ENCODE results near the gene NDUFA13.
"Not testable (repeated sequence)": the region's sequence is repeated elsewhere in the genome, so short reads cannot be mapped to it uniquely, and the experiment has no call there.

Gene NDUFA13

DNA sequence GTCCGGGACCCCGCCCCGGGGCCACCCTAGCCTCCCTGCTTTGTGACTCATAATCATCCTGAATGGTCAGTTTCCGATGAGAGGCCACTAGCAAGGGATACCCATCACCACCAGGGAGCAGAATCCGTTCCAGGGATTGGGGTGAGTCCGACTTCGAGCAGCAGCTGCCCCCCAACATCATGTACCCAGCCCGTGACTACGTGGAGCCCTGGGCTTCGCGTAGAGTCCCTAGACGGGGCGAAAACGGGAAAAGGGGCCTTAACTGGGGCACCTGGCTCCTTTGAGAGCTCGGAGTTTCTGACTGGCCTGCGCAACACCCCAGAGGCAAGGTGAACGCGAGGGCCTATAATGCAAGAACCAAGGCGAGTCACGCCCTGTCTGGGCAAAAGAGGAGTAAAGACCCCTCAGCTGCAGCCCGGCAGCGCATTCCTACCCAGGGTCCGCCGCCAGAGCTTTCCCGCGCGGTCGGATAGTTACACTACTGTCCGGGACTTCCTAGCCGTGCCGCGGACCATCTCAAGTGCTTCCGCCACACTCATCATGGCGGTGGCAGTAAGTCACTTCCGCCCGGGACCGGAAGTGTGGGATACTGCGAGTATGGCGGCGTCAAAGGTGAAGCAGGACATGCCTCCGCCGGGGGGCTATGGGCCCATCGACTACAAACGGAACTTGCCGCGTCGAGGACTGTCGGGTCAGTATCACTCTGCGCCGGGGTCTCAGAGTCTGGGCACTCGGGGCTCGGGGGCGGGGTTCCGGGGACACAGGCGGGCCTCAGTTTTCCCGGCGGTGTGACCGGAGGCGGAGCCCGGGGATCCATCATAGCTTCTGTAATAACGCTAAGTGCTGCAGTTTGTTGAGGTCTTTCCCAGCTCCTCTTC, at the start of gene NDUFA13:
Gene NDUFA13 (plus strand): TSS at position 584 of the 878 bp plus-strand sequence. CDS start 14 bp downstream, at position 598.
- peak; percentile 77 to 81 for DNase-seq

DNA sequence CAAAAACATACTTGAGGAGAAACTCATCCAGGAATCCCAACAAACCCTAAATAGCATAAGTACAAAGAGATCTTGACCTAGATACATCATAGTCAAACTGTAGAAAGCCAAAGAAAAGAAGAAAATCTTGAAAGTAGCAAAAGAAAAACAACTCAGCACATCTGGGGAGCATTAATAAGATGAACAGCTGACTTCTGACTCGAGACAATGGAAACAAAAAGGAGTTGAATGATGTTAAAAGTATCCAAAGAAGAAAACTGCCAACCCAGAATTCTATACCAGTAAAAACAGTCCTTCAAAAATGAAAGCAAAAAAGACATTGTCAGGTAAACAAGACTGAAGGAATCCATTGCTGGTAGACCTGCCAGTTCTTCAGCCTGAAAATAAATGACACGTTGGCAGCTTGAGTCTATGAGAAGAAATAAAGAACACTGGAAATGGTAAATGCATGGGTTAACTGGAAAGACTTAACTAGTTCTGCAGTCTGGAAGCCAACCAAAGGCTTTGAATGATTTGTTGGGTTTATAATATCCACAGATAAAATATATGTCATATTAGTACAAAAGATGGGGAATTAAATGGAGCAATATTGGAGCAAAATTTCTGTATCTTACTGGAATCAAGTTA, 47.5 kb upstream of the NDUFA13 start:
- no peak for DNase-seq

- DNase-seq: no peak
These were observed 45.4 kb upstream of the NDUFA13 start for GRCh38 chr19:19470579-19470978.

GRCh38 chr19:19471682-19472081, 44.3 kb upstream of the NDUFA13 start:
- DNase-seq: no peak

GRCh38 chr19:19472106-19472505, 43.9 kb upstream of the NDUFA13 start:
- DNase-seq: not testable (repeated sequence)

- DNase-seq: no peak
These were observed 40.8 kb upstream of the NDUFA13 start for GRCh38 chr19:19475015-19475765.

DNA sequence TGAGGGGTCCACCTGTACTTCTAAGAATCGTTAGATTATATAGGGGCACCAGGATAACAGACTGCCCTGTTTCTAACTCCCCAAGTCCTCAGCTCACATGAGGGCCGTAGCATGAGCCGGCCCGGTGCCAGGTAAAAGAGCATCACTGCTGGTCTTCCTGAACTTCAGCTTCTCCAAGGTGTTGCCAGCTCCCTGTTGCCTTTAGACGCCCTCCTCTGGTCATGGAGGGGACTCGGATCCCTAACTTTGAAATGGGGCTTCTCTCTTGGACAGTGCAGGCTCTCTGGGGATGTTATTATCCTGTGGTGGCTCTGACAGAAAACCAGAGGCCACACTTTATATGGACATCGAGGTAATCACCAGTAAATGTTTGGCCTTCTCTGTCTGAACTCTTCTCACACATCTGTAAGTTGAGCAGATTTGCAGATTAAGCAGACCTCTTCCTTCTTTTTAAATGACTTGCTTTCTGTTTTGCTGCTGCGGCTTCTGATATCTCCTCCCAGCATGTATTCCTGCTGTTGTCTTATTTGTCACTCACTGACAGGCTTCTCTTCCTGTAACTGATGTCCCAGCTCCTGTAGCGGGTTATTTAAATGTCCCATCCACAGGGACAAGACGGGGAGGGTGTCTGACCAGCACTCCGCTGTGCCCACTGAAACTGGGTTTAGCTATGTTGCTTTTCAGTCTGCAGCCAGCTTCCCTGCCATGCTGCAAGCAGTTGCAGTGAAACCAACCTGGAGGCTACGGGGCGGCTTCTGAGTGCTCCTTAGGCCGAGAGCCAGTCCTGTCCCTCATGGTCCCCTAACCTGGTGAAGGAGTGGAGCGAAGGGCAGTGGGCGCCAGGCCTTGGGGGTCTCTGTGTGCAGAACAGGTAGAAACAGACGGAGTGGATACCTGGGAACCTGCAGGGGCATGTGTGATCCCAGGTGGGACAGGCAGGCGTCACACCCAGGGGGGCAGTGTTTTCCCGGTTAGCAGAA, 39.9 kb upstream of the NDUFA13 start:
- no peak for DNase-seq

DNA sequence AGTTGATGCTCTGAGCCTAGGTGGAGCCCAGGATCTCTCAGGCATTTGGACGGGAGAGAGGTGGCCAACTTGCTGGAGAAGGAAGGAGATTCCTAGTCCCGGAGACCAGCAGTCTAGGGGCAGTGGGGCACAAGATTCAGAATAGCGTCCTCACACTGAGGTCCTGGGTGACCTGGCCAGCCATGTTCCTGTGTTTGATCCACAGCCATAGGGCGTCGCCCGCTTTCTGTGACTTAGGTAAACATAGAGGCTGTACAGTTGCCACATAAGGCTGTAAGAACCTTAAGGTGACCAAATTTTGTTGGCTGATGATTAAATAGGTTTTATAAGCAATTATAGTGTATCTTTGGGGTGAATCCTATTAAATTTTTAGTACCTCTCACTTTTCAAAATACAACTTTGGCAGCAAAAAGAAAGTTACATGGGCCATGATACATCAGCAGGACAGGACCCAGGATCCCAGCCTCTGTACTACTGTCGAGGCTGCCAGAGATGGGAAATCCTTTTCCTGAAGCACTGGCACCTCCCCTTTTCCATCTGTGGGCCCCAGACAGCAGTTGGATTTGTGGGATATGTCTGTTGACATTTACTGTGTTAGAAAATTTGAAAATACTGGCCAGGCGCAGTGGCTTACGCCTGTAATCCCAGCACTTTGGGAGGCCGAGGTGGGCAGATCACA, 38.2 kb upstream of the NDUFA13 start:
- DNase-seq: no peak

DNA sequence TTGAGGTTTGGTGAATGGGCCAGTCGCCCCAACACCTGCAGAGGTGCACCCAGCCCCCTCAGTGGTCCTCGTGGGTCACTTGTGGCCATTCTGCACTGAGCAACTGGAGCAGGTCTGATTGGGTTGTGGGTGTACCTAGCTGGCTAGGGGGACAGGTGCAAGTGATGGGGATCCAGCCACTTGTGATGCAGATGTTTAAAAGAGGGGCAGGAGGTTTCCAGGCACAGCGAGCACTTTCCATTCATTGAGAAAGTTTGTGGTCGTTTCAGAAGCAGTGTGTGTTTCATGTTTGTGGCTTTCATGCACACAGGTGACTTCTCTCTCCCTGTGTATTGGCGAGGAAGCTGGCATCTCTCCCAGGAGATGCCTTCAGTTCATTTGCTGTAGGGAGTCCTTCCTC, 35.3 kb upstream of the NDUFA13 start:
- no peak for DNase-seq

DNA sequence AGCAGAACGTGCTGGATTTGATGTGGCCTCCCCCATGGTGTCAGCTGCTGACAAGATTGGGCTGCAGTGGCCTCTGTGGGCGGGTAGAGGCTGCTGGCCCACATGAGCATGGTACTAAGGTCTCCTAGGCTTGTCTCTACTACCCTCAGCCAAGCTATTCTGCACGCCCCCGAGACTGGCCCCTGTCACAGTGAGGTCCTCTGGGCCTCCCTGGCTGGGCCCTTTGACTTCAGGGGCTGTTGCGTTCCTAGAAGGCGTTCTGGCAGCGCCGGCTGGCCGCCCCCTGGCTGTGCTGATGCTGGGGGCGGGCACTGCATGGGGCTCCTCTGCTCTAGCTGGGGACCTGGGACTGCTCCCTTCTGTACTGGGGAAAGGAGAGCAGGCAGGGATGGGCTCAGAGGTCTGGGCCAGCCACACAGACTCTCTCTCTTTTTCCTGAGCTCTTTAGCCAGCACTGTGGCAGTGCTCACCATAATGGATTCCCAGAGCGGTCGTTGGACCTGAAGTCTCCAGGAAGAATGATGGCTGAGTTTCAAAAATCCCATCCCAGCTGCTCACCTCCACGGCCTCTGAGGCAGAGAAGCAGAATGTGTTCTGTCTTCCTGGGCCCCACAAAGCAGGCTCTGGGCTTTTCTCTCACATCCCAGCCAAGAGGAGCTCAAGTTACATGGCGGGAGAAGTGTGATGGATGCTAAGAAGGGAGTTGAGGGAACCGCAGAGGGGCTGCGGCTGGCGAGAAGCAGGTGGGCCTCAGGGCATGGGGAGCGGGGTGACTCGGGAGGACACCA, 33.0 kb upstream of the NDUFA13 start:
- no peak for DNase-seq

DNA sequence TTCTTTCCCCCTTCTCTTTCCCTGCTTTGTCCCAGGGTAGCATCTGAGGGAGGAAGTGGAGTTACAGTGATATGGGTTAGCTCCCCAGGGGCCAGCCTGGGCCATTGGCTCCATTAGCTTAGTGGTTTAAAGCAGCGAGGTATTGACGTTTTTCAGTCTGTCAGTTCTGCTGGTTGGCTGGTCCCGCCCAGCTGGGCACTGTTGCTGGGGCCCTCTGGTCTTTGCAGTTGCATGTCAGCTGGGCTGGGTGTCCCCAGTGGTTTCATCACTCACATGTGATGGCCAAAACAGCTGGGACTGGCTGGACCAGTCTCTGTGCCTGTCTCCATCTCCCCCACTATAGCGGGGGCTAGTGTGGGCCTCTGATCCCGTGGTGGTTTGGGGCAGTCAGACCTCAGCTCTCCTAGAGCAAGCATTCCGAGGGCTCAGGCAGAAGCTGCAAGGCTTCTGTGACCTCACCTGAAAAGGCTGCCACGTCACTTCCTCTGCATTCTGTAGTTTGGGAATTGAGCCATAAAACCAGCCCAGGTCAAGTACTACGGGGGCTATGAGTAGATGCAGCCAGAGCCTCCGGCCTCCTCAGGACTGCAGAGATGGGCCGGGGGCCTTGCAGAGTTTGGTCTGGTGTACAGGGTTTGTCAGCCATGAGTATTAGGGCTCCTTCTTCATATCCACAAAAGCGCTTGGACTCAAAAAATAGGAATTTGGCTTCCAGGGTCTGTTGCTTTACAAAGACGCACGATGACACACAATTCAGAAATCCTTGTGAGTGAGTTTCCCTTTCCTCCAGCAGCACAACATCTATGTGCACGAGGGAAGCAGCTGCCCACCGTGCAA, 30.6 kb upstream of the NDUFA13 start:
- no peak for DNase-seq

GRCh38 chr19:19485998-19486290, 30.1 kb upstream of the NDUFA13 start:
- no peak for DNase-seq

DNA sequence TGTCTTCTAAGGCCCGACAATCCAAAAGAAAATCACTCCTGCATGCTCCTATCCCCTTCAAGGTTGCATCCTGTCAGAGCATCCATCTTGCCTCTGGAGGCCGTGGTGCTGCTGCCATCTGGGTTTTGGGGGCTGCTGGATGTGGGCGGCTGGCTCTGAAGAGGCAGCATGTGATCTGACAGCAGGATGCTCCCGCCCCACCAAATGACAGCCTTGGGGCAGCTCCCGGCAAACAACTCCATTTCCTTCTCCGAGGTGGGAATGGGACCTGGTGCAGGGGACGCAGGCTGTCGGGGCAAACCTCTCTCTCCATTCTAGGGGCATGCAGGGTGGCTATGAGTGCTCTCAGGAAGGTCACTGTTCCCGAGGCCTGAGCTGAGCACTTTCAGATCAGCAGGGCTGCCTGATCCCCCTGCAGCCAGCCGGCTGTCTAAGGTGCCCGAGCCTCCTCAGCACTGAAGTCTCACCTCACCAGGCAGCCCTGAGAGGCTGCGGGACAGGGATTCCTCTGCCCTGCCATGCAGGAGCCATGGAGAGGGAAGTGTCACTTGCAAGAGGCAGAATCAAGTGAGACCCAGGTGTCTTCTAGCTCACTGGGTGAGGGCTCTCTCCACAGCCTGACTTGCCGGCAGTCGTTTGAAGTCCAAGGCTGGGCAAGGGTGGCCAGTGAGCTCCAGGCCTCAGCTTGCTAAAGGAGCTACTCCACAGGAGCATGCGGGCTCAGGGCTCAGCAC, 29.5 kb upstream of the NDUFA13 start:
- no peak for DNase-seq

DNA sequence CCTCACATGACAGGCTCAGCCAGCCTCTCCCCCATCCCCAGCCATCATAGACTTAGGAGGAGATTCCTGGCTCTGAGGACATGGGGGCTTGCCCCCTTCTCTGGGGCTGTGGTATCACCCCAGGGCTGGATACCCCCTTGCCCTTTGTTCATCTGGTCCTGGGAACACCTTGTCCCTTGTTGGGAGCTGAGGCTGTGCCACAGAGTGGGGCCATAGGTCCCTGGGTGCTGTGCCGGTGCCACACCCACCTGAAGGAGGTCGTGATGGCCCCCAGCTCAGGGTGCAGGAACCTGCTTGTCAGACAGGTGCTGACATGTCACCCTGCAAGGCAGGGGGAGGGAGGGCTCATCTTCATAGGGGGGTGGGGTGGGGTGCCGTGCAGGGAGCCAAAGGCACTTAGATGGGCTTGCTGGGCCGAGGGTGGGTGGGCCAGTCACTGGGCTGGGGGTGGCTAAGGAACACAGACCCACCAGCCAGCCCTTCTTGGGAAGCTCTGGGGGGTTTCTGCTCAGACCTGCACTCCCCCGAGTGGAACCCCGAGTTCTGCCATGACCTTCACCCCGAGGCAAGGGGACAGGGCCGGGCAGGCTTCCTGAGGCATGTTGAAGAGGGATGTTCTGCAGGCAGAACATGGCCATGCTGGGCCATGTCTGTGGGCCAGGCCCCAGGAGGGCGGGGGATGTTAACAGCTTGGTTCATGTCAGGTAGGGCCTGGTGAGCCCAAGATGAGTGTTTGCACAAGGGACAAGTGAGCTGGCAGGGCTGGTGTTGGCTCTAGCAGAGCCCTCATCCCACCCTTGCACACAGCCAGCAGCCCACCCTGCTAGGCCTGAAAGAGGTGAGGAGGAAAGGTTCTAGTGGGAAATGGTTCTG, 28.7 kb upstream of the NDUFA13 start:
- DNase-seq: peak in 1 of 2 experiments; percentile 15

DNA sequence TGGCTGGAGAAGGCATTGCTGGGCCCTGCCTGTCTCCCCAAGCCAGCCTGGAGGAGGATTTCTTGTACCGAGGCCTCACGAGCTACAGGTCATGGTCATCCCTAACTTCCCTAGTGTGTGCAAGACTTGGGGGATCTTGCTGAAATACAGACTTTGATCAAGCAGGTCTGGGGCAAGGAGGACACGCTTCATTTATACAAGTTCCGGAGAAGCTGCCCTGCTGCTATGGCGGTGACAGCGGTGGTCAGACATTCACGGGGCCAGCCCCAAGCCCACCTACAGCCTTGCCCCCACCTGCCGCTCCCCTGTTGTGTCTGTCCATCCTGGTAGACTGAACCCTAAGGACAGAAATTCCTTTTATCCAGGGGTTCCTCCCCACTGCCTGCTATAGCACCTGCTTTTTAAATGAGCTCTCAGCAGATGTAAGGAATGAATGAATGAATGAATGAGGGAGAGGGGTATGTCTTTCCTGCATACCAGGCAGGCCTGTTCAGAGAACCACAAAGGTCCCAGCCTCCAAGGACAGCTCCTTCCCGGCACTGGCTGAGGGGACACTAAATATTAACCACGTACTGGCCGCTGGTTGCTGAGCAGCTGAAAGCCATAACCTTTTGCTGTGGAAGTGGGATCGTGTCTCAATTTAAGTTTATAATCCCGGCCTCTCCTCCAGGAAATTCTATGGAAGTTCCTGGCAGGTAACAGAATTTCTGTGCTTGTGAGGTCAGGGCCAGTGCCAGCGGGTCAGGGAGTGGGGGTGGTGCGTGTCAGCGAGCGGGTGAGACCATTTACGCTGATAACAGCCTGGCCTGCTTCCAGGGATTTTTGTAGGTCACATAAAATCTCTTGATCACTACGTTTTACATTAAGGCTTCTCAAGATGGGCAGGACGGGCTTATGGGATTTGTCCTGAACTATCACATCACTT, 27.8 kb upstream of the NDUFA13 start:
- no peak for DNase-seq

- DNase-seq: peak; percentile 96
These were observed 26.9 kb upstream of the NDUFA13 start for GRCh38 chr19:19488875-19489690.

Measured in SHP77 (cell line).